ENCODE measurements around the gene GSG1L. TPM values are rescaled to one million over a fixed set of nuclear protein-coding genes. Genes with fewer than 3 reads are reported as not detected.
A peak's percentile ranks its signal among the peaks of the same experiment; 100 is the strongest.

Gene GSG1L
- total RNA-seq, 8 experiments from 2014 or later: 0.25 to 1.5 (median 0.74) TPM

- in situ Hi-C loops (cut with MboI; ENCODE audit: low pct_unique_long_range_greater_than_20kb in 2 of 9, low sequenced_read_pairs in 9 of 9, unreplicated experiment in 9 of 9): loop anchor here in 1 of 9 experiments (25.0 kb wide), 1 partner anchor 240 kb away; no protein-coding TSS in a partner anchor
- 68 to 100% (median 85%) methylated on average over 1 to 3 of the region's 7 CpGs; no CpG with 5 or more reads in 7 of the 10 experiments for WGBS, 10 experiments
- no peak overlapping the region for H3K4me3 ChIP-seq
- ATAC-seq (replicated peaks in 6 of 8): no peak
- H3K27ac ChIP-seq: no peak overlapping the region
- H3K4me1 ChIP-seq (replicated peaks in 1 of 2): no peaks in the 10 kb centered on the region
These were observed 211.4 kb downstream of the GSG1L start for GRCh38 chr16:27852116-27852515.

- ATAC-seq (replicated peaks in 6 of 8): no peak
- Histone ChIP-seq H3K27ac (no peak overlapping the region), H3K4me3 (no peak overlapping the region), H3K4me1 (replicated peaks in 1 of 2) (no peaks in the 10 kb centered on the region)
- in situ Hi-C loops (cut with MboI; ENCODE audit: low pct_unique_long_range_greater_than_20kb in 2 of 9, low sequenced_read_pairs in 9 of 9, unreplicated experiment in 9 of 9): loop anchor here in 1 of 9 experiments (25.0 kb wide), 1 partner anchor 239 kb away; no protein-coding TSS in a partner anchor
- 20 to 85% (median 48%) methylated on average over 1 to 6 of the region's 9 CpGs; no CpG with 5 or more reads in 5 of the 10 experiments for WGBS, 10 experiments
These were observed 211.9 kb downstream of the GSG1L start for GRCh38 chr16:27851586-27851985.

- 10 to 100% (median 79%) methylated on average over 1 to 3 of the region's 3 CpGs; no CpG with 5 or more reads in 4 of the 10 experiments for WGBS, 10 experiments
- H3K4me1 ChIP-seq (replicated peaks in 1 of 2): no peaks in the 10 kb centered on the region
- ATAC-seq (replicated peaks in 6 of 8): no peak
- in situ Hi-C loops (cut with MboI; ENCODE audit: low pct_unique_long_range_greater_than_20kb in 2 of 9, low sequenced_read_pairs in 9 of 9, unreplicated experiment in 9 of 9): loop anchor here in 1 of 9 experiments (25.0 kb wide), 1 partner anchor 237 kb away; no protein-coding TSS in a partner anchor
- H3K27ac ChIP-seq: no peak overlapping the region
- H3K4me3 ChIP-seq: no peak overlapping the region
These were observed 213.9 kb downstream of the GSG1L start for GRCh38 chr16:27849621-27850020.

- Histone ChIP-seq H3K4me1 (replicated peaks in 1 of 2) (no peaks in the 10 kb centered on the region), H3K4me3 (no peak overlapping the region), H3K27ac (no peak overlapping the region)
- peak in 2 of 8 experiments; percentile 38 to 39 for ATAC-seq (replicated peaks in 6 of 8)
- WGBS, 10 experiments: 0 to 58% (median 32%) methylated on average over 1 to 2 of the region's 2 CpGs; no CpG with 5 or more reads in 6 of the 10 experiments
- in situ Hi-C loops (cut with MboI; ENCODE audit: low pct_unique_long_range_greater_than_20kb in 2 of 9, low sequenced_read_pairs in 9 of 9, unreplicated experiment in 9 of 9): no loop called here
These were observed 216.4 kb downstream of the GSG1L start for GRCh38 chr16:27847030-27847550.

GRCh38 chr16:27844826-27845225 is 218.7 kb downstream of the GSG1L start:
- in situ Hi-C loops (cut with MboI; ENCODE audit: low pct_unique_long_range_greater_than_20kb in 2 of 9, low sequenced_read_pairs in 9 of 9, unreplicated experiment in 9 of 9): no loop called here
- ATAC-seq (replicated peaks in 6 of 8): no peak
- H3K4me3 ChIP-seq: no peak overlapping the region
- no peaks in the 10 kb centered on the region for H3K4me1 ChIP-seq (replicated peaks in 1 of 2)
- 78% methylated on average over 4 of the region's 8 CpGs; no CpG with 5 or more reads in 9 of the 10 experiments for WGBS, 10 experiments
- H3K27ac ChIP-seq: no peak overlapping the region

GRCh38 chr16:27843800-27844199 is 219.7 kb downstream of the GSG1L start:
- 20 to 50% (median 20%) methylated on average over 1 of the region's 1 CpG; no CpG with 5 or more reads in 7 of the 10 experiments for WGBS, 10 experiments
- ATAC-seq (replicated peaks in 6 of 8): no peak
- no peak overlapping the region for H3K4me3 ChIP-seq

GRCh38 chr16:27841911-27842310 is 221.6 kb downstream of the GSG1L start:
- ATAC-seq (replicated peaks in 6 of 8): peak in 2 of 8 experiments; percentile 12 to 14
- no peak overlapping the region for H3K4me3 ChIP-seq
- no peaks in the 10 kb centered on the region for H3K4me1 ChIP-seq (replicated peaks in 1 of 2)
- in situ Hi-C loops (cut with MboI; ENCODE audit: low pct_unique_long_range_greater_than_20kb in 2 of 9, low sequenced_read_pairs in 9 of 9, unreplicated experiment in 9 of 9): no loop called here
- H3K27ac ChIP-seq: no peak overlapping the region
- WGBS, 10 experiments: 55 to 91% (median 64%) methylated on average over 1 to 14 of the region's 24 CpGs; no CpG with 5 or more reads in 2 of the 10 experiments

More at GRCh38 chr16:27843800-27844199, 219.7 kb downstream of the GSG1L start:
- H3K4me1 ChIP-seq (replicated peaks in 1 of 2): no peaks in the 10 kb centered on the region
- in situ Hi-C loops (cut with MboI; ENCODE audit: low pct_unique_long_range_greater_than_20kb in 2 of 9, low sequenced_read_pairs in 9 of 9, unreplicated experiment in 9 of 9): no loop called here
- no peak overlapping the region for H3K27ac ChIP-seq

GRCh38 chr16:27841061-27841801 is 222.3 kb downstream of the GSG1L start:
- H3K4me1 ChIP-seq (replicated peaks in 1 of 2): no peaks in the 10 kb centered on the region
- WGBS, 10 experiments: 40 to 83% (median 63%) methylated on average over 1 to 6 of the region's 16 CpGs; no CpG with 5 or more reads in 2 of the 10 experiments
- no peak overlapping the region for H3K27ac ChIP-seq
- in situ Hi-C loops (cut with MboI; ENCODE audit: low pct_unique_long_range_greater_than_20kb in 2 of 9, low sequenced_read_pairs in 9 of 9, unreplicated experiment in 9 of 9): no loop called here
- no peak for ATAC-seq (replicated peaks in 6 of 8)
- no peak overlapping the region for H3K4me3 ChIP-seq

- Histone ChIP-seq H3K4me3 (no peak overlapping the region), H3K4me1 (replicated peaks in 1 of 2) (no peaks in the 10 kb centered on the region), H3K27ac (no peak overlapping the region)
- WGBS, 10 experiments: 0 to 83% (median 52%) methylated on average over 1 to 9 of the region's 18 CpGs; no CpG with 5 or more reads in 5 of the 10 experiments
- ATAC-seq (replicated peaks in 6 of 8): no peak
- in situ Hi-C loops (cut with MboI; ENCODE audit: low pct_unique_long_range_greater_than_20kb in 2 of 9, low sequenced_read_pairs in 9 of 9, unreplicated experiment in 9 of 9): no loop called here
These were observed 223.0 kb downstream of the GSG1L start for GRCh38 chr16:27840311-27841060.

GRCh38 chr16:27839419-27839818 is 224.1 kb downstream of the GSG1L start:
- Histone ChIP-seq H3K4me3 (no peak overlapping the region), H3K27ac (no peak overlapping the region), H3K4me1 (replicated peaks in 1 of 2) (no peaks in the 10 kb centered on the region)
- 0 to 88% (median 72%) methylated on average over 1 to 2 of the region's 2 CpGs; no CpG with 5 or more reads in 4 of the 10 experiments for WGBS, 10 experiments
- peak in 2 of 8 experiments; percentile 75 to 76 for ATAC-seq (replicated peaks in 6 of 8)
- in situ Hi-C loops (cut with MboI; ENCODE audit: low pct_unique_long_range_greater_than_20kb in 2 of 9, low sequenced_read_pairs in 9 of 9, unreplicated experiment in 9 of 9): no loop called here

GRCh38 chr16:27838536-27839175 is 224.9 kb downstream of the GSG1L start:
- in situ Hi-C loops (cut with MboI; ENCODE audit: low pct_unique_long_range_greater_than_20kb in 2 of 9, low sequenced_read_pairs in 9 of 9, unreplicated experiment in 9 of 9): no loop called here
- ATAC-seq (replicated peaks in 6 of 8): peak in 1 of 8 experiments; percentile 24
- Histone ChIP-seq H3K4me1 (replicated peaks in 1 of 2) (no peaks in the 10 kb centered on the region), H3K4me3 (no peak overlapping the region), H3K27ac (no peak overlapping the region)
- 0 to 67% (median 30%) methylated on average over 1 of the region's 3 CpGs; no CpG with 5 or more reads in 6 of the 10 experiments for WGBS, 10 experiments

- Histone ChIP-seq H3K27ac (no peak overlapping the region), H3K4me3 (no peak overlapping the region), H3K4me1 (replicated peaks in 1 of 2) (no peaks in the 10 kb centered on the region)
- in situ Hi-C loops (cut with MboI; ENCODE audit: low pct_unique_long_range_greater_than_20kb in 2 of 9, low sequenced_read_pairs in 9 of 9, unreplicated experiment in 9 of 9): no loop called here
- ATAC-seq (replicated peaks in 6 of 8): no peak
- WGBS, 10 experiments: 0 to 60% (median 43%) methylated on average over 1 to 2 of the region's 2 CpGs; no CpG with 5 or more reads in 6 of the 10 experiments
These were observed 233.5 kb downstream of the GSG1L start for GRCh38 chr16:27829975-27830374.
